Upper lobe of right lung (tissue), 1 donor: Measurements from ENCODE around the gene DCC. TPM values are rescaled to one million over a fixed set of nuclear protein-coding genes. Genes with fewer than 3 reads are reported as not detected.

Experiments used
- ATAC-seq: fragments of 200-7000 bp; cut with Tn5 transposase; one replicate; pipeline ENCODE4 v1.9.1; 2020; ENCODE audit warnings: mild to moderate bottlenecking, moderate library complexity
- DNase-seq: peaks from one replicate; pipeline ENCODE4 v3.0.0-alpha.2; 2020
- H3K27ac ChIP-seq: fragments of 200-600 bp; one replicate; pipeline ENCODE4 v1.8.0; 2022
- H3K27me3 ChIP-seq: fragments of 200-600 bp; one replicate; pipeline ENCODE4 v1.8.0; 2022; ENCODE audit warnings: mild to moderate bottlenecking
- H3K36me3 ChIP-seq: fragments of 200-600 bp; one replicate; pipeline ENCODE4 v1.8.0; 2022
- H3K4me1 ChIP-seq: fragments of 200-600 bp; one replicate; pipeline ENCODE4 v1.8.0; 2022
- H3K4me3 ChIP-seq: fragments of 200-600 bp; one replicate; pipeline ENCODE4 v1.8.0; 2022; ENCODE audit warnings: mild to moderate bottlenecking
- H3K9me3 ChIP-seq: fragments of 200-600 bp; one replicate; pipeline ENCODE4 v1.8.0; 2022
- CTCF ChIP-seq: fragments of 200-600 bp; IDR thresholded peaks from one replicate; pipeline ENCODE4 v1.8.0; 2022; ENCODE audit warnings: antibody characterized with exemption
- intact Hi-C: fragments of 100-400 bp; cut with DNase I; formaldehyde crosslinking; loops from one replicate; pipeline ENCODE4 v1.11.0; 2022
- total RNA-seq: library from RNA; stranded (reverse); fragmentation: NEBNext Ultra II Directional; extraction: Animal tissue kit (Norgen Biotek cat#: 25700); gene quantifications from one replicate; pipeline ENCODE4 v1.2.1, GENCODE V29; 2021
- donor health status: DM: no; HTN: yes; CAD: no; lungs with severe emphysema.

The DCC gene
- total RNA-seq, 1 donor from 2014 or later = 7.1 TPM

GRCh38 chr18:52536039-52536438 is 196.0 kb downstream of the DCC start:
- H3K27ac ChIP-seq = no peak overlapping the region
- H3K4me3 ChIP-seq = no peak overlapping the region
- no peaks in the 10 kb centered on the region for H3K36me3 ChIP-seq
- no peaks in the 10 kb centered on the region for H3K27me3 ChIP-seq
- intact Hi-C loops = no loop called here
- DNase-seq = no peak
- no peaks in the 10 kb centered on the region for H3K9me3 ChIP-seq
- H3K4me1 ChIP-seq = no peaks in the 10 kb centered on the region
- TF ChIP-seq CTCF = no peak
- ATAC-seq = no peak

GRCh38 chr18:52537261-52537660 is 197.3 kb downstream of the DCC start:
- no peak for TF ChIP-seq CTCF
- no peak for DNase-seq
- no peaks in the 10 kb centered on the region for H3K9me3 ChIP-seq
- H3K36me3 ChIP-seq = no peaks in the 10 kb centered on the region
- H3K27ac ChIP-seq = no peak overlapping the region
- intact Hi-C loops = no loop called here
- no peak for ATAC-seq
- H3K27me3 ChIP-seq = no peaks in the 10 kb centered on the region
- no peak overlapping the region for H3K4me3 ChIP-seq
- H3K4me1 ChIP-seq = no peaks in the 10 kb centered on the region

GRCh38 chr18:52541056-52541455 is 201.1 kb downstream of the DCC start:
- DNase-seq = no peak
- no peak overlapping the region for H3K27ac ChIP-seq
- intact Hi-C loops = no loop called here
- no peaks in the 10 kb centered on the region for H3K27me3 ChIP-seq
- H3K36me3 ChIP-seq = no peaks in the 10 kb centered on the region
- H3K4me3 ChIP-seq = no peak overlapping the region
- ATAC-seq = no peak
- H3K9me3 ChIP-seq = no peaks in the 10 kb centered on the region
- H3K4me1 ChIP-seq = no peaks in the 10 kb centered on the region
- no peak for TF ChIP-seq CTCF

GRCh38 chr18:52544086-52544485 is 204.1 kb downstream of the DCC start:
- TF ChIP-seq CTCF = no peak
- intact Hi-C loops = no loop called here
- no peak for ATAC-seq

GRCh38 chr18:52546686-52547346 is 206.8 kb downstream of the DCC start:
- Histone ChIP-seq H3K9me3 (no peaks in the 10 kb centered on the region), H3K36me3 (no peaks in the 10 kb centered on the region), H3K27me3 (no peaks in the 10 kb centered on the region), H3K4me3 (no peak overlapping the region), H3K4me1 (no peaks in the 10 kb centered on the region), H3K27ac (no peak overlapping the region)
- TF ChIP-seq CTCF = no peak
- no peak for ATAC-seq
- intact Hi-C loops = no loop called here
- DNase-seq = no peak

More at GRCh38 chr18:52544086-52544485, 204.1 kb downstream of the DCC start:
- no peaks in the 10 kb centered on the region for H3K9me3 ChIP-seq
- no peak overlapping the region for H3K4me3 ChIP-seq
- H3K36me3 ChIP-seq = no peaks in the 10 kb centered on the region
- no peaks in the 10 kb centered on the region for H3K4me1 ChIP-seq
- H3K27ac ChIP-seq = no peak overlapping the region
- no peaks in the 10 kb centered on the region for H3K27me3 ChIP-seq
- DNase-seq = no peak

- Histone ChIP-seq H3K27me3 (no peaks in the 10 kb centered on the region), H3K9me3 (no peaks in the 10 kb centered on the region), H3K27ac (no peak overlapping the region), H3K36me3 (no peaks in the 10 kb centered on the region), H3K4me3 (no peak overlapping the region), H3K4me1 (no peaks in the 10 kb centered on the region)
- no peak for DNase-seq
- TF ChIP-seq CTCF = no peak
- intact Hi-C loops = no loop called here
- no peak for ATAC-seq
Observed at GRCh38 chr18:52553441-52553840, 213.4 kb downstream of the DCC start.
